Measurements from ENCODE around the gene BICDL2.

The BICDL2 gene

DNA sequence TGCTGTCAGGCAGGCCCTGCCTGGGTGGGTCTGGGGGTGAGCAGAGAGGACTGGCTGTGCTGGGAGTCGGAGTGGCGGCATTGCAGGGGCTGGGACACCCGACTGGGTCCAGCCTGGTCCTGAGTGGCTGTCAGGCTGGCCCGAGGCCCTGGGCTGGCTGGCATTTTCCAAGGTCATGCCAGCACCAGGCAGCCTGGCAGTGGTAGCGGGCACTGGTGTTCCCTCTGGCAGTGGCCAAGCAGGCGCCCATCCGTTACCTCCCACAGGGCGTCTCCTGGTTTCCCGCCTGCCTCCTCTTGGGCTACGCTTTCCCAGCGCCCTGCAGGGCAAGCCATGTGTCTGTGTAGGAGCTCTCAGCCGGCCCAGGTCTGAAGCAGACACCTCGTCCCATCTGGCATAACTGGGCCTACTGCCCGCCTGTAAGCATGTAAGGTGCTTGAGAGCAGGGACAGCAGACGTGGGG is 50.8 kb downstream of the BICDL2 start:
- H3K36me3 ChIP-seq (ENCODE audit: control insufficient read depth, insufficient read depth, low read length, severe bottlenecking), result no peaks in the 10 kb centered on the region
- DNase-seq (ENCODE audit: low read depth), result no peak
- no peaks in the 10 kb centered on the region for H3K9me3 ChIP-seq (ENCODE audit: control insufficient read depth, low read length)
- peaks cover 3% of the 10 kb centered on the region for H3K4me1 ChIP-seq (ENCODE audit: control insufficient read depth, insufficient read depth, low read length)
- peaks cover 17% of the 10 kb centered on the region for H3K27me3 ChIP-seq (replicated peaks; ENCODE audit: control insufficient read depth, insufficient read depth, low read length)
- H3K9ac ChIP-seq (ENCODE audit: low read length), result no peak overlapping the region
- no peak overlapping the region for H3K4me3 ChIP-seq (ENCODE audit: low read length)

DNA sequence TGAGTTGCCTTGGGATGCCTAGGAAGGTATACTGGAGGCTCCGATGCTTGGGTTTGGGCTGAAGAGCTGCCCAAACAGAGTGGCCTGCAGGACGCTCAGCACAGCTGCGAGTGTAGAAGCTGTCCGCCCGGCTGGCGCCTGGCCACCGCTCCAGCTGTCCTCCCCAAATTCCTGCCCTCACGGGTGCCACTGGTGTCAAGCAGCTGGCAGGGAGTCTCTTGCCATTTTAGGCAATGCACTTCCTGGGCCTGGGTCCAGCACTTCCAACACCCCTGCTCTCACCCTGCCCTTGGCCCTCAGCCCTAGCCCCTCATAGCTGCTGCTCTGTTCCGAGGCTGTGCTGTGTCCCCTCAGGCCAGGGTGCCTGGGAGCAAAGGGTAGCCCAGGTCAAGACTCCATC is 51.3 kb downstream of the BICDL2 start:
- no peaks in the 10 kb centered on the region for H3K36me3 ChIP-seq (ENCODE audit: control insufficient read depth, insufficient read depth, low read length, severe bottlenecking)
- peaks cover 6% of the 10 kb centered on the region for H3K4me1 ChIP-seq (ENCODE audit: control insufficient read depth, insufficient read depth, low read length)
- peaks cover 16% of the 10 kb centered on the region for H3K27me3 ChIP-seq (replicated peaks; ENCODE audit: control insufficient read depth, insufficient read depth, low read length)
- no peaks in the 10 kb centered on the region for H3K9me3 ChIP-seq (ENCODE audit: control insufficient read depth, low read length)
- H3K9ac ChIP-seq (ENCODE audit: low read length), result no peak overlapping the region
- DNase-seq (ENCODE audit: low read depth), result no peak
- no peak overlapping the region for H3K4me3 ChIP-seq (ENCODE audit: low read length)

DNA sequence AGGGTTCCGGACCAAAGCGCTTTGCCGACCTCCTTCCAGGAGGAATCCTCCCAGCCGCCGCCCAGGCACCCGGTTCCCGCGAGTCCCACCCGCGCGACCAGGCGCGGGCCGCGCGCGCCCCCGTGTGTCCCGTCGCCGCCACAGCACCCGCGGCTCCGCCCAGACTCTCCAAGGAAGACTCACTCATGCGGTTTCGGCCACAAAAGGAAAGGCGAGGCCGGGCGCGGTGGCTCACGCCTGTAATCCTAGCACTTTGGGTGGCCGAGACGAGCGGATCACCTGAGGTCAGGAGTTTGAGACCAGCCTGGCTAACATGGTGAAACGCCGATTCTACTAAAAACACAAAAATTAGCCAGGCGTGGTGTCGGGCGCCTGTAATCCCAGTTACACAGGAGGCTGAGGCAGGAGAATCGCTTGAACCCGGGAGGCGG is 53.0 kb downstream of the BICDL2 start:
- peak overlapping the region; percentile 56 for H3K9ac ChIP-seq (ENCODE audit: low read length)
- H3K9me3 ChIP-seq (ENCODE audit: control insufficient read depth, low read length), result no peaks in the 10 kb centered on the region
- H3K4me1 ChIP-seq (ENCODE audit: control insufficient read depth, insufficient read depth, low read length), result peaks cover 6% of the 10 kb centered on the region
- H3K36me3 ChIP-seq (ENCODE audit: control insufficient read depth, insufficient read depth, low read length, severe bottlenecking), result no peaks in the 10 kb centered on the region
- peak overlapping the region; percentile 62 for H3K4me3 ChIP-seq (ENCODE audit: low read length)
- H3K27me3 ChIP-seq (replicated peaks; ENCODE audit: control insufficient read depth, insufficient read depth, low read length), result peaks cover 7% of the 10 kb centered on the region
- DNase-seq (ENCODE audit: low read depth), result peak; percentile 91

DNA sequence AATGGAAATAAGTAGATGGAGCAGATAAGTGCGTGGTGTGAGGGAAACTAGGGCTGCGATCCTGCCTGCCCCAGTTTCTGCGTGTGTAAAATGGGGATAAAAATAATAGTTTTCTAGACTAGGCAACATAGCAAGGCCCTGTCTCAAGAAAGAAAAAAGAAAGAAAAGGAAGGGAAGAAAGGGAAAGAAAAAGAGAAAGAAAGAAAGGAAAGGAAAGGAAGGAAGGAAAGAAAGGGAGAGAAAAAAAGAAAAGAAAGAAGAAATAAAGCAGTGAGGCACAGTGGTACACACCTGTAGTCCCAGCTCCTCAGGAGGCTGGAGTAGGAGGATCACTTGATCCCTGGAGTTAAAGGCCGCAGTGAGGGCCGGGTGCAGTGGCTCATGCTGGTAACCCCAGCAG is 54.3 kb downstream of the BICDL2 start:
- no peak for DNase-seq (ENCODE audit: low read depth)
- Histone ChIP-seq H3K4me1 (ENCODE audit: control insufficient read depth, insufficient read depth, low read length) (peaks cover 6% of the 10 kb centered on the region), H3K36me3 (ENCODE audit: control insufficient read depth, insufficient read depth, low read length, severe bottlenecking) (no peaks in the 10 kb centered on the region), H3K27me3 (replicated peaks; ENCODE audit: control insufficient read depth, insufficient read depth, low read length) (peaks cover 2% of the 10 kb centered on the region), H3K9me3 (ENCODE audit: control insufficient read depth, low read length) (no peaks in the 10 kb centered on the region), H3K4me3 (ENCODE audit: low read length) (no peak overlapping the region), H3K9ac (ENCODE audit: low read length) (no peak overlapping the region)

DNA sequence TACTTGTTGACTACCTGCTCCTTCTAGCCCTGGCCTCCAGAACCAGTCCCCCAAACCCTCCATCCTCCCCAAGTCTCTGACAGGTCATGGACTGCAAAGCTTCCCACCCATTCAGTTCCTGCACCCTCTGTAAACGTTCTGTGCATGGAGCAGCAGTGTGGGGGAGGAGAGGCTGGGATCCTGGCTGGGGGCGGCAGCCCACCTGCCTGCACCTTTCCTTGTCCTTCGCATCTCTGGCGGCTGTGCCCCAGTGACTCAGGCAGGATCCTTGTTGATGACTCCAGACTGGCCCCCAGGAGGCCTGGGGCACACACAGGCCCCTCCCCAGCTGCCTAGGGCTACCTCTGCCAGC is 54.9 kb downstream of the BICDL2 start:
- Histone ChIP-seq H3K9ac (ENCODE audit: low read length) (no peak overlapping the region), H3K27me3 (replicated peaks; ENCODE audit: control insufficient read depth, insufficient read depth, low read length) (no peaks in the 10 kb centered on the region), H3K4me1 (ENCODE audit: control insufficient read depth, insufficient read depth, low read length) (peaks cover 6% of the 10 kb centered on the region), H3K36me3 (ENCODE audit: control insufficient read depth, insufficient read depth, low read length, severe bottlenecking) (no peaks in the 10 kb centered on the region), H3K9me3 (ENCODE audit: control insufficient read depth, low read length) (no peaks in the 10 kb centered on the region), H3K4me3 (ENCODE audit: low read length) (no peak overlapping the region)
- no peak for DNase-seq (ENCODE audit: low read depth)

DNA sequence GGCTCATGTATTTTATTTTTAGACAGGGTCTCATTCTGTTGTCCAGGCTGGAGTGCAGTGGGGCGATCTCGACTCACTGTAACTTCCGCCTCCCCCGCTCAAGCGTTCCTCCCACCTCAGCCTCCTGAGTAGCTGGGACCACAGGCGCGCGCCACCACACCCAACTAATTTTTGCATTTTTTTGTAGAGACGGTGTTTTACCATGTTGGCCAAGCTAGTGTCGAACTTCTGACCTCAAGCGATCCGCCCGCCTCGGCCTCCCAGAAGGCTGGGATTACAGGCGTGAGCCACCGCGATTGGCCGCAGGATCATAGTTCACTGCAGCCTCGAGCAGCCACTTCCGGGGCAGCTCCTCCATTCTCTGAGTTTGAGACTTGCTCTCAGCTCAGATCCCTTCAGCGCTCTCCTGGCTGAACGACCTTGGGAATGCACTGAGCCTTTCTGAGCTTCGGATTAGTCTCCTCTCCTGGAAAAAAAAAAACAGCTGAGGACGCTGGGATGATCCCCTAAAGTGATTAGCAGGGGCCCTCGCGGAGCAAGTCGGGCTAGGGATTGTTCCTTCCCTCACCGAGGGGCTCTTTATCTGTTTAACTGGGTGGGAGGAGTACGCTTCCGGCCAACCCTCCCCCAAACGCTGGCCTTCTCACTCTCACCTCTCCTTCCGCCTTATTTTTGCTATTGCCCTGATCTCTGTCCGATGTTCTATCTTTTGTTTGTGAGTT is 55.4 kb downstream of the BICDL2 start:
- H3K4me3 ChIP-seq (ENCODE audit: low read length), result peak overlapping the region; percentile 90
- H3K9me3 ChIP-seq (ENCODE audit: control insufficient read depth, low read length), result no peaks in the 10 kb centered on the region
- peaks cover 6% of the 10 kb centered on the region for H3K4me1 ChIP-seq (ENCODE audit: control insufficient read depth, insufficient read depth, low read length)
- no peaks in the 10 kb centered on the region for H3K36me3 ChIP-seq (ENCODE audit: control insufficient read depth, insufficient read depth, low read length, severe bottlenecking)
- H3K27me3 ChIP-seq (replicated peaks; ENCODE audit: control insufficient read depth, insufficient read depth, low read length), result no peaks in the 10 kb centered on the region
- H3K9ac ChIP-seq (ENCODE audit: low read length), result peak overlapping the region; percentile 97
- DNase-seq (ENCODE audit: low read depth), result no peak

DNA sequence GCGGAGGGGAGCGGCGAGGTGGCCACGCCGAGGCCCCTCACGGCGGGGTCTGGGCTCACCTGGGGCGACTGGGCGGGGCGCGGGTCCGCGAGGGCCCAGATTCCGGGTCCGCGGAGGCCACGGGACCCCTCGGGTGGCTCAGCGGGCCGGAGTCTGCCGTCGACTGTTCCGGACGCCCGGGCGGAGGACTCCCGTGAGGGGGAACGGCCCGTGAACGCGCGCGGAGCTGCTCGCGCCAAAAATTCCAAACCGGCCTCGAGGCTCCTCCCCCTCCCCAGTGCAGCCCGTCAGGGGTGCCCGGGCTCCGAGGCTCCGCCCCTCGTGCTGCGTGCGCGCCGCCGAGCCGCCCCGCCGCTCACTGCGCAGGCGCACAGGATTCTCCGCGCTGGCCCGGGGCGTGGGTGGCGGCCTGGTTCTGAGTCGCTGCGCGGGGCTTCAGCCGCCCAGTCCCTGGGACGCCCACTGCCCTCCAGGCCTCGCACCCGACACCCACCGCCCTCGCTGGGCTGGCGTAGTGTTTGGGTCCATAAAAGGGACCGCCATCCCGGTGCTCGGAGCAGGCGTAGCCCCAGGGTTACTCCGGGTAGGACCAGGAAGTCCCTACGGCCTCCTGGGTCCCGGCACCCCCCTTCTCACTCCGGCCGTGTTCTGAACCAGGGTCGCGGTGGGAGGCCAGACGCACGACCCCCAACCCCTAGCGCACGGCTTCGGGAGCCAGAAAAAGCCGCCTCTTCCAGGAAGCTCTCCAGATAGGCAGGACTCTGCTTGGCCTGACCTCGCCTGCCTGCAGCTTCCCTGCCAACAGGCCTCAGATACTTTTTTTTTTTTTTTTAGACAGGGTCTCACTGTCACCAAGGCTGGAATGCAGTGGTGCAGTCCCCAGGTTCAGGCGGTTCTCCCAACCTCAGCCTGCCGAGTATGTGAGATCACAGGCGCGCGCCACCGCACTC is 56.2 kb downstream of the BICDL2 start, which contains the start of gene PKMYT1:
Gene PKMYT1 (minus strand): TSS at position 220 of the 950 bp plus-strand sequence. CDS start 789 bp downstream, outside the sequence.
- H3K9ac ChIP-seq (ENCODE audit: low read length), result peak within 1 kb of the TSS; percentile 97
- H3K4me3 ChIP-seq (ENCODE audit: low read length), result peak within 1 kb of the TSS; percentile 90
- H3K9me3 ChIP-seq (ENCODE audit: control insufficient read depth, low read length), result no peaks in the 10 kb centered on the region
- peaks cover 6% of the 10 kb centered on the region for H3K4me1 ChIP-seq (ENCODE audit: control insufficient read depth, insufficient read depth, low read length)
- H3K36me3 ChIP-seq (ENCODE audit: control insufficient read depth, insufficient read depth, low read length, severe bottlenecking), result no peaks in the 10 kb centered on the region
- H3K27me3 ChIP-seq (replicated peaks; ENCODE audit: control insufficient read depth, insufficient read depth, low read length), result no peaks in the 10 kb centered on the region
- peak; percentile 97 for DNase-seq (ENCODE audit: low read depth)

DNA sequence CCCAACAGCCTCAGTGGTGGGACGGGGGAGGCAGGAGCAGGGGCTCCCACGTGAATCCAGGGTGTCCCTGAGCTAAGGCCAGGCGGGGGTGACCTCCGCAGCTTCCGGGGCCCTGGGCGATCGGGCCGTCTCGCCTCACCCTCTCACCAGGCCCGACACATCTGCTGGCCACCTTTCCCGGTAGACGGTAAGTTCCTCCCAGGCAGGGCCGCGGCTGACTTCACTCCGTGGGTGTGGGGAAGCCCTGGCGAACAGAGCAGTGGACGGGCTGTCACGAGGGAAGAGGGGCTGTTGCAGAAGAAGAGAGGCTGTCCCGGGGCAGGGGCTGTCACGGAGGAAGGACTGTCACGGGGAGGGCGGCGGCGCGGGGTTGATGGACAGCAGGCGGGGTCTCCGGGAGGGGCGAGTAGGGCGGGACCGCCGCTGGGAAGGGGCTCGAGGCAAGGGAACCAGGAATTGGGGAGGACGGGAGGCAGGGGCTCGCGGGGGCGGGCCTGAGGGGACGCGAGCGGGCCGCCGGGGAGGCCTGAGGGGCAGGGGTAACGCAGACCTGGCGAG is 57.0 kb downstream of the BICDL2 start:
- Histone ChIP-seq H3K36me3 (ENCODE audit: control insufficient read depth, insufficient read depth, low read length, severe bottlenecking) (no peaks in the 10 kb centered on the region), H3K4me1 (ENCODE audit: control insufficient read depth, insufficient read depth, low read length) (peaks cover 6% of the 10 kb centered on the region), H3K9ac (ENCODE audit: low read length) (peak overlapping the region; percentile 97), H3K9me3 (ENCODE audit: control insufficient read depth, low read length) (no peaks in the 10 kb centered on the region), H3K27me3 (replicated peaks; ENCODE audit: control insufficient read depth, insufficient read depth, low read length) (no peaks in the 10 kb centered on the region), H3K4me3 (ENCODE audit: low read length) (peak overlapping the region; percentile 90)
- DNase-seq (ENCODE audit: low read depth), result peak; percentile 11

All from adipocyte (in vitro differentiated cells).